NCI-H526 (cell line): Measurements from ENCODE around the gene ASIC3.
"Not testable (repeated sequence)": the region's sequence is repeated elsewhere in the genome, so short reads cannot be mapped to it uniquely, and the experiment has no call there.

Experiments used
- DNase-seq, 2 experiments: peaks; one replicate each; lab custom pipeline; 2025; lab: John Stamatoyannopoulos, UW

Gene ASIC3

DNA sequence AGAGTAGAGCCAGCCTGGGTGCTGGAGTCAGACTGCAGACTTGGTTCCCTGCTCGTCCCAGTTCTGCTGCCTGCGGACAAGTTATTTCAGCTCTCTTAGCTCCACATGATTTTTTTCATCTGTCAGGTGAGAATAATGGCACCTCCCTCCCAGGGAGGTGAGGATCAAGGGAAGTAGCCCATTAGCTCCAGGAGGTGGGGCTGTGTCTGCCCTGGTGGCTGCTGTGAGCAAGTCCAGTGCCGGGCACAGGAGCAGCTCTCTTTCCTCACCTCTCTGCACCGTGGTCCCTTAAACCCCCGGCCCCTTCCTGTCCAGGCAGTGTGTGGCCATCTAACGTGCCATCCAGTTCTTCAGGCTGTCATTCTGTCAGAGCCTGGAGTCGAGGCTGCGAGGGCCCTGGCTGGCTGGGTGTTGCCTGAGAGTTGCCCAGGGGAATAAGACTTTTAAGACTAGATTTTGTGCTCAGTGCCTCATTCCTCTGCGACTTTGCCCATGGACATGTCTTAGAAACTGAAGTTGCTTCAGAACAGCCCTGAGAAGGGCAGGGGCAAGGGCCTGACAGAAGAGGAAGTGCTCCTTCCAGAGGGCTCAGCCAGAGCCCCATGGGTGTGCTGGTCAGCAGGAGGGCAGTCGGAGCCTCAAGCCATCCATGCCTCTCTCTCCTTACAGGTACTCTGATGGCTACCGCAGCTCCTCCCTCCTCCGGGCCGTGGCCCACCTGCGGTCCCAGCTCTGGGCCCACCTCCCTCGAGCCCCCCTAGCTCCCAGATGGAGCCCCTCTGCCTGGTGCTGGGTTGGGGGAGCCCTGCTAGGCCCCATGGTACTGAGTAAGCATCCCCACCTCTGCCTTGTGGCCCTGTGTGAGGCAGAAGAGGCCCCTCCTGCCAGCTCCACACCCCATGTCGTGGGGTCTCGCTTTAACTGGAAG lies 15.1 kb upstream of the ASIC3 start:
- DNase-seq, result no peak

DNA sequence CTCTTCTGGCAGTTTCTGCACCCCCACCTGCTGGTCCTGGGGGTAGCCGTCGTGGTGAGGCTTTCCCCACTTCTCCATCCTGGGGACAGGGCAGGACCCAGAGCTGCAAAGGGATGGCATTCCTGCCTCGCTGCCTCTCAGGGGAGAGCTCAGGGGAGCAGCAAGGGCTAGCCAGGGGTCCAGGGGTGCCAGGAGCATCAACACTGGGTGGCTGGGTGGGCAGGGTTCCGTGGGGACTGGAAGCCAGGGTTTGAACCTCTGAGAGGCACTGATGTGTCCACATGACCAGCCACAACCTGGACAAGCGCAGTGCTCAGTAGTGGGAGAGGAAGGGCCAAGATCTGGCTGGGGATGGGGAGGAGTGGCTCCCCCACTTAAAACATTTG lies 14.5 kb upstream of the ASIC3 start:
- no peak for DNase-seq

DNA sequence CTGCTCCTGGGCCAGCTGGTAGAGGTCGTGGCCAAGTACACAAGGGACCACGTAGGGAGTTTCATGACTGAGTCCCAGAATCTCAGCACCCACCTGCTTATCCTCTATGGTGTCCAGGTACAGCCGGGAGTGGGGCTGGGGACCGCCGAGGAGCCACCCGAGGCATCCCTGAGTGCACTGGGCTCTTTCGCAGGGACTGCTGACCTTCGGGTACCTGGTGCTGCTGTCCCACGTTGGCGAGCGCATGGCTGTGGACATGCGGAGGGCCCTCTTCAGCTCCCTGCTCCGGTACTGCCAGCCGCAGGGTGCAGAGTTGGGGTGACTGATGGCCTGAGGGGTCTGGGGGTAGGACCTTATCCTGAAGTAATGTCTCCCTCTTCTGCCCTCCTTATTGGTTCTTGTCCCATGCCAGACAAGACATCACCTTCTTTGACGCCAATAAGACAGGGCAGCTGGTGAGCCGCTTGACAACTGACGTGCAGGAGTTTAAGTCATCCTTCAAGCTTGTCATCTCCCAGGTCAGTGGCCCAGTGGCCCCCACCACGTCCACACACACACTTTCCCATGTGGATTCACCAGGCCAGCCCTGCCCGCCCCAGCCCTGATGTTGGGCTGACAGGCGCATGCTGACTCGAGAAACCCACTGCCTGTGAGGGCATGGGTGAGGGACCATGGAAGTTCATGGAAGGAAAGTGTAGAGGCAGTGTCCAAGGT lies 13.9 kb upstream of the ASIC3 start:
- no peak for DNase-seq

DNA sequence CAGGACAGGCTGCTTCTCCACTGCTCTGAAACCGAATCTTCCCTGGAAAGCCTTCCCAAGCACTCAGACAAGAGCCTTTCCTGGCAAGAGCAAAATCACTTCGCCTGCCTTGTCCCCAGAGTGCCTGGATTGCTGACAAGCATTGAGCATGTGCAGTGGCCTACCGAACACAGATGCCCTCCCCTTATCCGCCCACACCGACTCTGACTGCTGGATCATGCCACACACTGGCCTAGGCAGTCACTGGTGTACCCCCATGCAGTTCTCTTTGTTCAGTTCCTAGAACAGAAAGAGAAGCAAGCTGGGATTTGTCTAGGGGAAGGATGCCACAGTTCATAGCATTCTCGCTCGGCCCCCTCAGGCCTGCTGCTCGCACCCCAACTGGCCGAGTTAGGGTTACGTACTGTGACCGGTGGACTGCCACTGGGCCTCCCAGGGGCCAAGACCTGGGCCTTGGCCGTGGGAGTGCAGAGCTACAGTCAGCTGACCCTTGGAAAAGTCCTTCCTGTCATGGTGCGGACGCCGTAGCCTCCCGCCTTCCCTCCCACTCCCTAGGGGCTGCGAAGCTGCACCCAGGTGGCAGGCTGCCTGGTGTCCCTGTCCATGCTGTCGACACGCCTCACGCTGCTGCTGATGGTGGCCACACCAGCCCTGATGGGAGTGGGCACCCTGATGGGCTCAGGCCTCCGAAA lies 13.2 kb upstream of the ASIC3 start:
- DNase-seq, result no peak

DNA sequence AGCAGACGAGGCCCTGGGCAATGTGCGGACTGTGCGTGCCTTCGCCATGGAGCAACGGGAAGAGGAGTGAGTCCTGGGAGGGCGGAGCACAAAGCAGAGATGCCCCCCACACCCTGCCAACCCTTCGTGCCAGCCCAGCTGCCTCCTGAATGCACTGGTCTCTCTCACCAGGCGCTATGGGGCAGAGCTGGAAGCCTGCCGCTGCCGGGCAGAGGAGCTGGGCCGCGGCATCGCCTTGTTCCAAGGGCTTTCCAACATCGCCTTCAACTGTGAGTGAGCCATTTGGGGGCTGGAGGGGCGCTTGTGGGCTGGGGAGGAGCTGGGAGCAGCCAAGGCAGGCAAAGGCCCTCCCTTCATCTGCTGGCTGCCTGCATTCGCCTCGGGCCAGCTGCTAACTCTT lies 12.4 kb upstream of the ASIC3 start:
- DNase-seq, result no peak

- DNase-seq, result no peak
Measured at GRCh38 chr7:151038951-151039849, 9.1 kb upstream of the ASIC3 start.

DNA sequence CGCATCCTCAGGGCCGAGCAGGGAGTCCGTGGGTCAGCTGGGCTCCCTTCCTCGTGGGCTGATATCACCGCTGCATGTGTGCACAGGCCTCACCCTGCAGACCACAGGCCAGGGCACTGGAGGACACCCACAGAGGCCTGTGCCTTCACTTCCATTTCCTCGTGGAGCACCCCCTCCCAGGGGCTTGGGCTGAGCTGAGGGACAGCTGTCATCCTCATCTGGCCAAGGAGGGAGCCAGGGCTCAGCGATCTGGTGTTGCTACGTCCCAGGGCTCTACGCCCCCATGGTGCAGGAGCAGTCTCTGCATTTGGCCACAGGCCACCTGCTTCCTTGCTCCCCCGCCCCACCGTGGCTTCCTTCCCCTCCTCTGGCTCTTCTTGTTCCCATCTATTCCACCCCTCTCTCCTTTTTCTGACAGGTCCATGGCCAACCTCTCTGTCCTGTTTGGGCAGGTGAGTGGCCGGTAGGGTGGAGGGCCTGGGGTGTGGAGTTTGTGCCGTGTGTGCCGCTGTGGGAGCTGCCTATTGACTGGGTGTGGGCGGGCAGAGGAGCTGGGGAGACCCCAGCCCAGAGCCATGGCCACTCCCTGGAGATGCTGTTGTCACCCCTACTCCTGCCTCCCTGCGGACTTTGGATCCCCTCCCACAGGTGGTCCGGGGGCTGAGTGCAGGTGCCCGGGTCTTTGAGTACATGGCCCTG lies 8.3 kb upstream of the ASIC3 start:
- no peak for DNase-seq

DNA sequence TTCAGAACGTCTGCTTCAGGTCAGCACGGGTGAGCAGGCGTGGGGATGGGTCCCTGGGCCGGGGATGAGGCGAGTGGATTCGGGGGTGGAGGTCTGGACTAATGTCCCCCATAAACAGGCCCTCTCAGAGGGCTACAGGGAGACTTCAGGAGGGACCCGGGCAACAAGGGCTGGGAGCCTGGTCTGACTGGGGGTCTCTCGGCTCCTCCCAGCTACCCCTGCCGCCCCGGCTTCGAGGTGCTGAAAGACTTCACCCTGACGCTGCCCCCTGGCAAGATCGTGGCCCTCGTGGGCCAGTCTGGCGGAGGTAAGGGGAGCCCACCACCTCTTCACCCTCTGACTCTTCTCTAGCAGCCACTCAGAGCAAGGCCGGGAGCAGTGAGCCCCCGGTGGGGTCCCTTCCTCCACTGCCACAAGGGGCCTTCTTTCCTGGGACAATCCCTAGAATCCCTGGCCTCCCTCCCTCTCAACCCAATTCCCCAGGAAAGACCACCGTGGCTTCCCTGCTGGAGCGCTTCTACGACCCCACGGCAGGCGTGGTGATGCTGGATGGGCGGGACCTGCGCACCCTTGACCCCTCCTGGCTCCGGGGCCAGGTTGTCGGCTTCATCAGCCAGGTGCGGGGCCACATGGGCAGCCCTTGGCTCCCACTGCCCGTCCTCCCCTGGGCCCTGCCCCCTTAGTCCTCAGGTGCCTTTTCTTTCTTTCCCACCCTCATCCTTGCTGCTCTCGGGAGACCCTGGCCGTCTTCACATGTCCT lies 7.5 kb upstream of the ASIC3 start:
- DNase-seq, result no peak

DNA sequence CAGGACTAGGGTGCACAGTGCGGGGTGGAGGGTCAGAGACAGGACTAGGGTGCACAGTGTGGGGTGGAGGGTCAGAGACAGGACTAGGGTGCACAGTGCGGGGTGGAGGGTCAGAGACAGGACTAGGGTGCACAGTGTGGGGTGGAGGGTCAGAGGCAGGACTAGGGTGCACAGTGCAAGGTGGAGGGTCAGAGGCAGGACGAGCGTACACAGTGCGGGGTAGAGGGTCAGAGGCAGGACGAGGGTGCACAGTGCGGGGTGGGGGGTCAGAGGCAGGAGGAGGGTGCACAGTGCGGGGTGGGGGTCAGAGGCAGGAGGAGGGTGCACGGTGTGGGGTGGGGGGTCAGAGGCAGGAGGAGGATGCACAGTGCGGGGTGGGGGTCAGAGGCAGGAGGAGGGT lies 4.9 kb upstream of the ASIC3 start:
- not testable (repeated sequence) for DNase-seq

GRCh38 chr7:151043959-151044358 lies 4.4 kb upstream of the ASIC3 start:
- no peak for DNase-seq

DNA sequence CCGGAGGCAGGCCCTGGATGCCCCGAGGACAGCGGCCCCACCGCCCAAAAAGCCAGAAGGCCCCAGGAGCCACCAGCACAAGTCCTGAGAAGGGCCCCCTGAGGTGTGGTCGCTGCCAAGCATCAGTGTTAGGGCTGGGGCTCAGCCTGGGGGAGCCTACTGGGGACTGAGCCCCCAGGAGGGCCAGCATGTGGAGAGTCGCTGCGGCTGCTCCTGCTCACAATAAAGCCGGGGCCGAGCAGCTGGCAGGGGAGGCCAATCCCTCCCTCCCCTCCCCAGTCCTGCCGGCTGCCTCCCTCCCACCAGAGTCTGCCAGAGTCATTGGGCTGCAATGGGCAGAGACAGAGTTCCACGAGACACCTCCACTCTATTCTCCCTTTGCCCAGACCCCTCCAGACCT lies 3.1 kb upstream of the ASIC3 start:
- no peak for DNase-seq

GRCh38 chr7:151045967-151046366 lies 2.4 kb upstream of the ASIC3 start:
- DNase-seq, result no peak

- DNase-seq, result no peak
Measured at GRCh38 chr7:151046603-151047573, 1.4 kb upstream of the ASIC3 start.

DNA sequence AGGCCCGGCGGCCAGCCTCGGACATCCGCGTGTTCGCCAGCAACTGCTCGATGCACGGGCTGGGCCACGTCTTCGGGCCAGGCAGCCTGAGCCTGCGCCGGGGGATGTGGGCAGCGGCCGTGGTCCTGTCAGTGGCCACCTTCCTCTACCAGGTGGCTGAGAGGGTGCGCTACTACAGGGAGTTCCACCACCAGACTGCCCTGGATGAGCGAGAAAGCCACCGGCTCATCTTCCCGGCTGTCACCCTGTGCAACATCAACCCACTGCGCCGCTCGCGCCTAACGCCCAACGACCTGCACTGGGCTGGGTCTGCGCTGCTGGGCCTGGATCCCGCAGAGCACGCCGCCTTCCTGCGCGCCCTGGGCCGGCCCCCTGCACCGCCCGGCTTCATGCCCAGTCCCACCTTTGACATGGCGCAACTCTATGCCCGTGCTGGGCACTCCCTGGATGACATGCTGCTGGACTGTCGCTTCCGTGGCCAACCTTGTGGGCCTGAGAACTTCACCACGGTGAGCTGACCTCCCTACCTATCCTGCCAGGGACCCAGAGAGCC lies 656 bp downstream of the ASIC3 start:
- DNase-seq, result peak in 1 of 2 experiments; percentile 37

DNA sequence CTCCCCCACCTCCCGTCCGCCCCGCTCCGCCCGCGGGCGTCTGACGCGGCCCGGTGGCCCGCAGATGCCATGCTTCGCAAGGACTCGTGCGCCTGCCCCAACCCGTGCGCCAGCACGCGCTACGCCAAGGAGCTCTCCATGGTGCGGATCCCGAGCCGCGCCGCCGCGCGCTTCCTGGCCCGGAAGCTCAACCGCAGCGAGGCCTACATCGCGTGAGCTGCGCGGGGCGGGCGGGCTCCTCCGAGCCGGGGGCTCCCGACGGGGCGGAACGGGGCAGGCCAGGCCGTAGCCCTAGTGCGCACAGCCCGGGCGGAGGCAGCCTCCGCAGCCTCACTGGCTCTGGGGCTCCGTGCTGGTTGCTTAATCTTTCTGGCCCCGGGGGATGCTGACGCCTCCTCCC lies 2.8 kb downstream of the ASIC3 start:
- peak in 1 of 2 experiments; percentile 33 for DNase-seq

GRCh38 chr7:151053096-151053495 lies 4.8 kb downstream of the ASIC3 start:
- DNase-seq, result no peak

GRCh38 chr7:151053751-151054150 lies 5.4 kb downstream of the ASIC3 start:
- DNase-seq, result no peak

DNA sequence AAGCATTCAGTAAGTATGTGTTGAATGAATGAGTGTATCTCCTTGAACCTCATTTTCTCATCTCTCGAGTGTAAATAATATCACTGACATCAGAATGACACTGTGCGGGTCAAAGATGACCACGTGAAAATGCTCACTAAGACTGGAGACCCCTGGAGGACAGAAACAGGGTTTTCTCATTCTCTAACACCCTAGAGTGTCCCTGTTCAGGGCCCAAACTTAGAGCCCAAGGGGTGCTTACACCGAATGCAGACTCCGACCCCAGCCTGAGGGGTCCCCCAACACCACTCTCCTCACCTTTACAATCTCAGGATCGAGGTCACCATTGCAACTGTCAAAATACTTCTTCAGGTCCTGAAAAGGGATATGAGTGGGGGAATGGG lies 7.9 kb downstream of the ASIC3 start:
- no peak for DNase-seq
